Thyroid gland (tissue), 4 donors: ENCODE data around the gene WDSUB1. TPM values are rescaled to one million over a fixed set of nuclear protein-coding genes. Genes with fewer than 3 reads are reported as not detected.

Source experiments
- DNase-seq, 2 donors: peaks; one replicate each; pipeline ENCODE4 v3.0.0-alpha.2; 2019
- H3K27ac ChIP-seq, 3 donors: fragments of 200-600 bp; sonication (generic); 1 replicate in 2 of 3; 2 replicates in 1 of 3; pipeline ENCODE4 v1.5.1; 2016 to 2019; ENCODE audit warnings: mild to moderate bottlenecking in 1 of 3, moderate library complexity in 1 of 3
- H3K27me3 ChIP-seq: fragments of 200-600 bp; sonication (generic); one replicate; pipeline ENCODE4 v1.5.1; 2019
- H3K36me3 ChIP-seq, 2 donors: fragments of 200-600 bp; sonication (generic); one replicate each; pipeline ENCODE4 v1.5.1; 2016 to 2019
- H3K4me1 ChIP-seq, 2 donors: fragments of 200-600 bp; sonication (generic); one replicate each; pipeline ENCODE4 v1.5.1; 2017 to 2019
- H3K4me3 ChIP-seq, 3 donors: fragments of 200-600 bp; sonication (generic); replicated peaks in 1 of 3; 1 replicate in 2 of 3; 2 replicates in 1 of 3; pipeline ENCODE4 v1.5.1; 2016; ENCODE audit warnings: mild to moderate bottlenecking in 1 of 3
- H3K9me3 ChIP-seq: fragments of 200-600 bp; sonication (generic); one replicate; pipeline ENCODE4 v1.5.1; 2017
- CTCF ChIP-seq, 6 experiments: fragments of 200-600 bp in 3 of 6; fragments of 450-650 bp in 3 of 6; sonication (generic) in 3 of 6; IDR thresholded peaks; one replicate each; pipeline ENCODE4 v1.5.1; 2016 to 2019; ENCODE audit warnings: antibody characterized with exemption in 6 of 6, mild to moderate bottlenecking in 2 of 6, inconsistent platforms in 1 of 6, moderate library complexity in 1 of 6
- POLR2A ChIP-seq, 2 donors: fragments of 450-650 bp; IDR thresholded peaks; one replicate each; pipeline ENCODE4 v1.6.1; 2017; ENCODE audit warnings: antibody characterized with exemption in 2 of 2, mild to moderate bottlenecking in 2 of 2, moderate library complexity in 1 of 2
- WGBS, 2 donors: methylation state at CpG; one replicate each; pipeline ENCODE4 v1.1.5; 2017; 5-methylcytosine and 5-hydroxymethylcytosine counted together
- intact Hi-C: fragments of 100-400 bp; cut with DNase I; formaldehyde crosslinking; loops from one replicate; pipeline ENCODE4 v1.15.1; 2023
- total RNA-seq, 4 donors: library from RNA; depleted of rRNA; stranded (reverse); fragments of >200 nt; gene quantifications; one replicate each; pipeline ENCODE4 v1.2.3, GENCODE V29; 2016

The WDSUB1 gene
- total RNA-seq, 4 donors from 2014 or later: 13.2 to 22.9 (median 18.2) TPM

- DNase-seq: no peak
- 76 to 81% methylated on average over 25 to 26 of the region's 26 CpGs for WGBS, 2 donors
- TF ChIP-seq POLR2A (IDR thresholded peaks at IDR 0.05) (no peak), CTCF (IDR thresholded peaks at IDR 0.05) (no peak)
- Histone ChIP-seq H3K4me3 (no peak overlapping the region), H3K27ac (peak overlapping the region; percentile 39 to 62 (median 56)), H3K36me3 (peaks cover 14 to 22% of the 10 kb centered on the region in 2 donors), H3K4me1 (peaks cover 8 to 18% of the 10 kb centered on the region in 2 donors), H3K9me3 (no peaks in the 10 kb centered on the region), H3K27me3 (no peaks in the 10 kb centered on the region)
- intact Hi-C loops: no loop called here
Observed at GRCh38 chr2:159225025-159226016, 61.2 kb downstream of the WDSUB1 start.

GRCh38 chr2:159224061-159224813 lies 62.3 kb downstream of the WDSUB1 start:
- H3K27ac ChIP-seq: peak overlapping the region in 2 of 3 donors; percentile 56 to 62
- 95 to 96% methylated on average over 8 to 17 of the region's 17 CpGs for WGBS, 2 donors

GRCh38 chr2:159219394-159219998 lies 67.0 kb downstream of the WDSUB1 start:
- H3K9me3 ChIP-seq: no peaks in the 10 kb centered on the region
- intact Hi-C loops: no loop called here
- H3K27me3 ChIP-seq: no peaks in the 10 kb centered on the region
- WGBS, 2 donors: 96 to 97% methylated on average over 8 of the region's 8 CpGs
- H3K27ac ChIP-seq: no peak overlapping the region
- no peak overlapping the region for H3K4me3 ChIP-seq
- H3K36me3 ChIP-seq: peaks cover 23 to 31% of the 10 kb centered on the region in 2 donors
- DNase-seq: no peak
- no peak for TF ChIP-seq CTCF (IDR thresholded peaks at IDR 0.05)
- TF ChIP-seq POLR2A (IDR thresholded peaks at IDR 0.05): no peak
- H3K4me1 ChIP-seq: peaks cover 0 to 1% of the 10 kb centered on the region in 2 donors

More at GRCh38 chr2:159224061-159224813, 62.3 kb downstream of the WDSUB1 start:
- Histone ChIP-seq H3K27me3 (no peaks in the 10 kb centered on the region), H3K4me1 (peaks cover 8 to 18% of the 10 kb centered on the region in 2 donors), H3K4me3 (no peak overlapping the region), H3K36me3 (peaks cover 17 to 18% of the 10 kb centered on the region in 2 donors), H3K9me3 (no peaks in the 10 kb centered on the region)
- intact Hi-C loops: no loop called here
- TF ChIP-seq CTCF (IDR thresholded peaks at IDR 0.05) (no peak), POLR2A (IDR thresholded peaks at IDR 0.05) (no peak)
- no peak for DNase-seq

DNA sequence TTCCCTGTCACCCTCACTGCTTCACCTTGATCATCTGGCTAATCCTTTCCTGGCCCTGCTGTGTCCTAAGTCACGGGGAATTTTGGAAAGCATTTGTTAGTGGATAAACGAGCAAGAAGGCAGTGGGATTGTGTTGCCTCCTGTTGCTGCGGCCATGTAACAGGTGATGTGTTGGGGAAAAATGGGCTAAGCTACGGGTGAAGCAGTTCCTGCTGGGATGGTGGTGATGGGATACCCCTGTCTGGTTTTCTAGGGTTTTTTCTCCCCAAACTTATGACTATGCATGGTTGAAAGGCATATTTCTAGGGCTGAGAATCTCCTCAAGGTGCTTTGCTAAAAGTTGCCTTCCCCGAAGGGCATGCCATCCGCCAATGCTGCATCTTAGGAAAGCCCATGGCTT lies 68.1 kb downstream of the WDSUB1 start:
- Histone ChIP-seq H3K36me3 (peaks cover 15 to 25% of the 10 kb centered on the region in 2 donors), H3K4me1 (no peaks in the 10 kb centered on the region), H3K27ac (no peak overlapping the region), H3K27me3 (no peaks in the 10 kb centered on the region), H3K4me3 (no peak overlapping the region), H3K9me3 (no peaks in the 10 kb centered on the region)
- TF ChIP-seq POLR2A (IDR thresholded peaks at IDR 0.05) (no peak), CTCF (IDR thresholded peaks at IDR 0.05) (no peak)
- intact Hi-C loops: no loop called here
- 93 to 95% methylated on average over 6 of the region's 6 CpGs for WGBS, 2 donors
- no peak for DNase-seq
